Panc1 (cell line): Measurements from ENCODE around the gene FRMPD4. TPM values are rescaled to one million over a fixed set of nuclear protein-coding genes. Genes with fewer than 3 reads are reported as not detected.

ENCODE experiments used
- ATAC-seq: fragments of 200-7000 bp; cut with Tn5 transposase; 2 replicates; pipeline ENCODE4 v1.9.1; 2020; ENCODE audit warnings: mild to moderate bottlenecking, moderate library complexity
- BruUV-seq: library from RNA; stranded (reverse); fragments of 400-500 nt; replicated peaks from 2 replicates; lab custom pipeline; 2021; lab: Mats Ljungman, UMichigan
- CTCF ChIA-PET: fragments of 300-600 bp; sonication (Branson Sonifier 250); formaldehyde crosslinking; loops from one replicate; lab custom pipeline; 2022; ENCODE audit warnings: antibody characterized with exemption; lab: Charles Lee
- POLR2A ChIA-PET: fragments of 300-600 bp; sonication (Branson Sonifier 250); formaldehyde crosslinking; loops from one replicate; lab custom pipeline; 2022; ENCODE audit warnings: antibody characterized with exemption; lab: Charles Lee
- DNase-seq: peaks from one replicate; pipeline ENCODE4 v3.0.0-alpha.2; 2010; ENCODE audit warnings: low read depth, low spot score
- H3K27ac ChIP-seq: 2 replicates; pipeline ENCODE4 v1.5.1; 2011; ENCODE audit warnings: mild to moderate bottlenecking, low read length, inconsistent platforms
- H3K27me3 ChIP-seq: fragments of 200-500 bp; sonication (Bioruptor generic); 2 replicates; pipeline ENCODE4 v1.6.0; 2014; ENCODE audit warnings: low read length, inconsistent platforms; ENCODE audit not compliant: control insufficient read depth, insufficient read depth
- H3K36me3 ChIP-seq: fragments of 200-500 bp; sonication (Bioruptor generic); 2 replicates; pipeline ENCODE4 v1.5.1; 2014; ENCODE audit warnings: inconsistent platforms, mild to moderate bottlenecking, low read length, moderate library complexity; ENCODE audit not compliant: control insufficient read depth, insufficient read depth
- H3K4me1 ChIP-seq: 2 replicates; pipeline ENCODE4 v1.5.1; 2011; ENCODE audit warnings: inconsistent platforms, mild to moderate bottlenecking, low read length, moderate library complexity; ENCODE audit not compliant: control insufficient read depth, insufficient read depth
- H3K4me3 ChIP-seq, 2 experiments: 2 replicates each; pipeline ENCODE4 v1.5.1; 2011 to 2012; ENCODE audit warnings: low read depth in 2 of 2, low read length in 2 of 2, mild to moderate bottlenecking in 2 of 2, inconsistent platforms in 1 of 2, moderate library complexity in 1 of 2
- H3K9me3 ChIP-seq: fragments of 200-500 bp; sonication (Bioruptor generic); 2 replicates; pipeline ENCODE4 v1.5.1; 2014; ENCODE audit warnings: low read depth, mild to moderate bottlenecking, inconsistent platforms, low read length, moderate library complexity; ENCODE audit not compliant: control insufficient read depth, insufficient read depth
- POLR2AphosphoS5 ChIP-seq: IDR thresholded peaks from 2 replicates; pipeline ENCODE4 v1.6.1; 2012; ENCODE audit warnings: mild to moderate bottlenecking, low read depth, low read length, moderate library complexity
- SIN3A ChIP-seq: IDR thresholded peaks from 2 replicates; pipeline ENCODE4 v1.6.1; 2012; ENCODE audit warnings: low read depth, mild to moderate bottlenecking, low read length, moderate library complexity, borderline replicate concordance; ENCODE audit not compliant: insufficient read depth
- TCF7L2 ChIP-seq: IDR thresholded peaks from 2 replicates; pipeline ENCODE4 v1.6.1; 2011; ENCODE audit warnings: mild to moderate bottlenecking, low read depth, low read length, inconsistent platforms
- in situ Hi-C: cut with HindIII; loops from 2 replicates; pipeline ENCODE4 v1.10.0; 2016; ENCODE audit warnings: low sequenced_read_pairs, low pct_unique_long_range_greater_than_20kb
- intact Hi-C: fragments of 100-400 bp; cut with micrococcal nuclease; formaldehyde crosslinking; loops from one replicate; pipeline ENCODE4 v1.10.0; 2022; ENCODE audit not compliant: unreplicated experiment
- total RNA-seq: library from RNA; stranded (reverse); gene quantifications from one replicate; pipeline ENCODE4 v1.2.1, GENCODE V29; 2021; ENCODE audit not compliant: unreplicated experiment
- TF ChIP-seq, protein P1 (sequence below): fragments of 450-650 bp; IDR thresholded peaks from 2 replicates; pipeline ENCODE4 v1.5.1; 2017; ENCODE audit warnings: mild to moderate bottlenecking
- TF ChIP-seq, protein P2 (sequence below), 2 experiments: IDR thresholded peaks; 2 replicates each; pipeline ENCODE4 v1.6.1; 2011 to 2012; ENCODE audit warnings: low read depth in 2 of 2, control low read depth in 1 of 2, low read length in 1 of 2, mild to moderate bottlenecking in 1 of 2, moderate library complexity in 1 of 2; ENCODE audit not compliant: insufficient read depth in 1 of 2

FRMPD4 gene
- total RNA-seq, 1 experiment from 2014 or later = not detected

DNA sequence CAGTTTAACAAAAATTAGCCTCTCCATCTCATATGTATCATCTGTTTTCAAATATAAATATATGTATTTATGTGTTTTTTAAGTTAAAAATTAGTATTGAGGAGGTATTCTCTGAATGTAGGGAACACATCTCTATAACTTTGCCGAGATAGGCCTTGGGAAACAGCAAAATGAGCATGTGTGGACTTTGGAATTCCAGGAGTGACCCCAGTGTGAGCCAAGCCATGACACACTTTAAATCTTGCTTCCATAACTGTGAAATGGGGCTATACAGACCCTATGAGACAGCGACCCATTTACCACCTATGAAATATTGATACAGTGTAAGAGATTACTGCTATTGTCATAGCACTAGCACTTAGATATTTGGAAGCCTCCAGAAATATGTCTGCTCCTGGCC lies 58.8 kb downstream of the FRMPD4 start:
- intact Hi-C loops = no loop called here
- POLR2A ChIA-PET = no interaction called here
- no peaks in the 10 kb centered on the region for H3K4me1 ChIP-seq
- no peak overlapping the region for H3K27ac ChIP-seq
- no peak overlapping the region for H3K4me3 ChIP-seq
- H3K36me3 ChIP-seq = no peaks in the 10 kb centered on the region
- H3K27me3 ChIP-seq = no peaks in the 10 kb centered on the region
- DNase-seq (no peak), ATAC-seq (no peak)
- BruUV-seq = no TSS peak
- TF ChIP-seq, protein P1, sequence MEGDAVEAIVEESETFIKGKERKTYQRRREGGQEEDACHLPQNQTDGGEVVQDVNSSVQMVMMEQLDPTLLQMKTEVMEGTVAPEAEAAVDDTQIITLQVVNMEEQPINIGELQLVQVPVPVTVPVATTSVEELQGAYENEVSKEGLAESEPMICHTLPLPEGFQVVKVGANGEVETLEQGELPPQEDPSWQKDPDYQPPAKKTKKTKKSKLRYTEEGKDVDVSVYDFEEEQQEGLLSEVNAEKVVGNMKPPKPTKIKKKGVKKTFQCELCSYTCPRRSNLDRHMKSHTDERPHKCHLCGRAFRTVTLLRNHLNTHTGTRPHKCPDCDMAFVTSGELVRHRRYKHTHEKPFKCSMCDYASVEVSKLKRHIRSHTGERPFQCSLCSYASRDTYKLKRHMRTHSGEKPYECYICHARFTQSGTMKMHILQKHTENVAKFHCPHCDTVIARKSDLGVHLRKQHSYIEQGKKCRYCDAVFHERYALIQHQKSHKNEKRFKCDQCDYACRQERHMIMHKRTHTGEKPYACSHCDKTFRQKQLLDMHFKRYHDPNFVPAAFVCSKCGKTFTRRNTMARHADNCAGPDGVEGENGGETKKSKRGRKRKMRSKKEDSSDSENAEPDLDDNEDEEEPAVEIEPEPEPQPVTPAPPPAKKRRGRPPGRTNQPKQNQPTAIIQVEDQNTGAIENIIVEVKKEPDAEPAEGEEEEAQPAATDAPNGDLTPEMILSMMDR = no peak
- TF ChIP-seq, protein P2, sequence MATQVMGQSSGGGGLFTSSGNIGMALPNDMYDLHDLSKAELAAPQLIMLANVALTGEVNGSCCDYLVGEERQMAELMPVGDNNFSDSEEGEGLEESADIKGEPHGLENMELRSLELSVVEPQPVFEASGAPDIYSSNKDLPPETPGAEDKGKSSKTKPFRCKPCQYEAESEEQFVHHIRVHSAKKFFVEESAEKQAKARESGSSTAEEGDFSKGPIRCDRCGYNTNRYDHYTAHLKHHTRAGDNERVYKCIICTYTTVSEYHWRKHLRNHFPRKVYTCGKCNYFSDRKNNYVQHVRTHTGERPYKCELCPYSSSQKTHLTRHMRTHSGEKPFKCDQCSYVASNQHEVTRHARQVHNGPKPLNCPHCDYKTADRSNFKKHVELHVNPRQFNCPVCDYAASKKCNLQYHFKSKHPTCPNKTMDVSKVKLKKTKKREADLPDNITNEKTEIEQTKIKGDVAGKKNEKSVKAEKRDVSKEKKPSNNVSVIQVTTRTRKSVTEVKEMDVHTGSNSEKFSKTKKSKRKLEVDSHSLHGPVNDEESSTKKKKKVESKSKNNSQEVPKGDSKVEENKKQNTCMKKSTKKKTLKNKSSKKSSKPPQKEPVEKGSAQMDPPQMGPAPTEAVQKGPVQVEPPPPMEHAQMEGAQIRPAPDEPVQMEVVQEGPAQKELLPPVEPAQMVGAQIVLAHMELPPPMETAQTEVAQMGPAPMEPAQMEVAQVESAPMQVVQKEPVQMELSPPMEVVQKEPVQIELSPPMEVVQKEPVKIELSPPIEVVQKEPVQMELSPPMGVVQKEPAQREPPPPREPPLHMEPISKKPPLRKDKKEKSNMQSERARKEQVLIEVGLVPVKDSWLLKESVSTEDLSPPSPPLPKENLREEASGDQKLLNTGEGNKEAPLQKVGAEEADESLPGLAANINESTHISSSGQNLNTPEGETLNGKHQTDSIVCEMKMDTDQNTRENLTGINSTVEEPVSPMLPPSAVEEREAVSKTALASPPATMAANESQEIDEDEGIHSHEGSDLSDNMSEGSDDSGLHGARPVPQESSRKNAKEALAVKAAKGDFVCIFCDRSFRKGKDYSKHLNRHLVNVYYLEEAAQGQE (IDR thresholded peaks at IDR 0.05; ENCODE audit: insufficient read depth in 1 of 2, low read depth in 2 of 2, low read length in 1 of 2) = no peak
- no peak for TF ChIP-seq SIN3A
- no peak for TF ChIP-seq POLR2AphosphoS5
- no peaks in the 10 kb centered on the region for H3K9me3 ChIP-seq
- CTCF ChIA-PET = no interaction called here
- in situ Hi-C loops = no loop called here

GRCh38 chrX:12206413-12206812 lies 68.1 kb downstream of the FRMPD4 start:
- DNase-seq (no peak), ATAC-seq (no peak)
- BruUV-seq = no TSS peak
- H3K4me3 ChIP-seq = no peak overlapping the region
- H3K36me3 ChIP-seq = no peaks in the 10 kb centered on the region
- POLR2A ChIA-PET = no interaction called here
- intact Hi-C loops (no loop called here), in situ Hi-C loops (no loop called here)
- CTCF ChIA-PET = no interaction called here
- H3K4me1 ChIP-seq = no peaks in the 10 kb centered on the region
- H3K27me3 ChIP-seq = no peaks in the 10 kb centered on the region
- H3K9me3 ChIP-seq = no peaks in the 10 kb centered on the region
- TF ChIP-seq TCF7L2 = no peak
- TF ChIP-seq, protein P1 = no peak
- no peak for TF ChIP-seq SIN3A
- TF ChIP-seq POLR2AphosphoS5 = no peak
- TF ChIP-seq, protein P2 (IDR thresholded peaks at IDR 0.05; ENCODE audit: insufficient read depth in 1 of 2, low read depth in 2 of 2, low read length in 1 of 2) = no peak
- no peak overlapping the region for H3K27ac ChIP-seq
